Tibial nerve (tissue), 4 donors: ENCODE data around the gene CLTC.

Experiments
- EP300 ChIP-seq, 2 donors: sonication (generic); formaldehyde crosslinking; IDR thresholded peaks; one replicate each; pipeline ENCODE4 v1.6.1; 2017; ENCODE audit warnings: antibody characterized with exemption in 2 of 2, mild to moderate bottlenecking in 1 of 2
- POLR2A ChIP-seq, 2 donors: fragments of 450-650 bp; IDR thresholded peaks; one replicate each; pipeline ENCODE4 v1.6.1; 2017; ENCODE audit warnings: antibody characterized with exemption in 2 of 2, mild to moderate bottlenecking in 2 of 2, moderate library complexity in 2 of 2
- TF ChIP-seq, protein P1 (sequence below), 5 experiments: fragments of 200-600 bp in 3 of 5; fragments of 450-650 bp in 2 of 5; sonication (generic) in 3 of 5; IDR thresholded peaks; one replicate each; pipeline ENCODE4 v1.5.1; 2016 to 2019; ENCODE audit warnings: antibody characterized with exemption in 5 of 5, mild to moderate bottlenecking in 3 of 5, moderate library complexity in 2 of 5

DNA sequence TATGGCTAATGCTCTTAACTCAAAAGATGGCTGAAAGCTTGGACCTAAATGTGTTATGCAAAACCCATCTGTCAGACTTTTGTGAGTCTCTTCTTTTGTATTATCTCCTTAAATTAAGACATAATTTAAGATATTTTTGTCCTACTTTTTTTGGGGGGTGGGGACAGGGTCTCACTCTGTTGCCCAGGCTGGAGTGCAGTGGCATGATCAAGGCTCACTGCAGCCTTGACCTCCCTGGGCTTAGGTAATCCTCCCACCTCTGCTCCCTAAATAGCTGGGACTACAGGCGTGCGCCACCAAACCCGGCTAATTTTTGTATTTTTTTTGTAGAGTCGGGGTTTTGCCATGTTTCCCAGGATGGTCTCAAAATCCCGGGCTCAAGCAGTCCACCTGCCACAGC, 7.1 kb downstream of the CLTC start:
- TF ChIP-seq, protein P1, sequence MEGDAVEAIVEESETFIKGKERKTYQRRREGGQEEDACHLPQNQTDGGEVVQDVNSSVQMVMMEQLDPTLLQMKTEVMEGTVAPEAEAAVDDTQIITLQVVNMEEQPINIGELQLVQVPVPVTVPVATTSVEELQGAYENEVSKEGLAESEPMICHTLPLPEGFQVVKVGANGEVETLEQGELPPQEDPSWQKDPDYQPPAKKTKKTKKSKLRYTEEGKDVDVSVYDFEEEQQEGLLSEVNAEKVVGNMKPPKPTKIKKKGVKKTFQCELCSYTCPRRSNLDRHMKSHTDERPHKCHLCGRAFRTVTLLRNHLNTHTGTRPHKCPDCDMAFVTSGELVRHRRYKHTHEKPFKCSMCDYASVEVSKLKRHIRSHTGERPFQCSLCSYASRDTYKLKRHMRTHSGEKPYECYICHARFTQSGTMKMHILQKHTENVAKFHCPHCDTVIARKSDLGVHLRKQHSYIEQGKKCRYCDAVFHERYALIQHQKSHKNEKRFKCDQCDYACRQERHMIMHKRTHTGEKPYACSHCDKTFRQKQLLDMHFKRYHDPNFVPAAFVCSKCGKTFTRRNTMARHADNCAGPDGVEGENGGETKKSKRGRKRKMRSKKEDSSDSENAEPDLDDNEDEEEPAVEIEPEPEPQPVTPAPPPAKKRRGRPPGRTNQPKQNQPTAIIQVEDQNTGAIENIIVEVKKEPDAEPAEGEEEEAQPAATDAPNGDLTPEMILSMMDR (IDR thresholded peaks at IDR 0.05): no peak
- TF ChIP-seq POLR2A (IDR thresholded peaks at IDR 0.05) (no peak), EP300 (IDR thresholded peaks at IDR 0.05) (no peak)
